ENCODE data around the gene CASZ1.

Gene CASZ1

GRCh38 chr1:10676963-10677362 is 119.5 kb downstream of the CASZ1 start:
- H3K4me3 ChIP-seq (replicated peaks; ENCODE audit: low read depth, low read length), result no peak overlapping the region
- TF ChIP-seq CTCF (IDR thresholded peaks at IDR 0.05; ENCODE audit: low read depth, low read length, missing control alignments), result no peak
- DNase-seq (ENCODE audit: extremely low read depth, low read depth), result no peak

DNA sequence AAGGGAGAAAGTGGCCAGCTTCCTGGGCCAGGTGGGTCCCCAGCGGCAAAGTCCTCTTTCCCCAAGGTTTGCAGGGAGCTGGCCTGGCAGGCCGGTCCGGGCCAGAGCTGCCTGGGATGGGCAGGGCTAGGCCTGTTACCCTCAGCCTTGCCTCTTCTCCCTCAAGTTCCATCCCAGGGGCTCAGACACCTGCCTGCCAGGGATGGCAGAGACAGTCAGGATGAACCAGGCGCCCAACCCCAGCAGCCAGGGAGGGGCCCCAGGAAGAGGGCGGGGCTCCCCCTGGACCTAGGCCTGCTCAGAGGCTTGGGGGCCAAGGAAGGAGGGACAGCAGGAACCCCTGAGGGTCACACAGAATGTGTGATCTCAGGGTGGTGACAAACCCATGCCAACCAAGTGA is 120.6 kb downstream of the CASZ1 start:
- TF ChIP-seq CTCF (IDR thresholded peaks at IDR 0.05; ENCODE audit: low read depth, low read length, missing control alignments), result no peak
- no peak for DNase-seq (ENCODE audit: extremely low read depth, low read depth)
- H3K4me3 ChIP-seq (replicated peaks; ENCODE audit: low read depth, low read length), result no peak overlapping the region

GRCh38 chr1:10674700-10675609 is 121.5 kb downstream of the CASZ1 start:
- TF ChIP-seq CTCF (IDR thresholded peaks at IDR 0.05; ENCODE audit: low read depth, low read length, missing control alignments), result no peak
- no peak overlapping the region for H3K4me3 ChIP-seq (replicated peaks; ENCODE audit: low read depth, low read length)
- no peak for DNase-seq (ENCODE audit: extremely low read depth, low read depth)

- H3K4me3 ChIP-seq (replicated peaks; ENCODE audit: low read depth, low read length), result no peak overlapping the region
- TF ChIP-seq CTCF (IDR thresholded peaks at IDR 0.05; ENCODE audit: low read depth, low read length, missing control alignments), result no peak
These were observed 122.2 kb downstream of the CASZ1 start for GRCh38 chr1:10674222-10674621.

DNA sequence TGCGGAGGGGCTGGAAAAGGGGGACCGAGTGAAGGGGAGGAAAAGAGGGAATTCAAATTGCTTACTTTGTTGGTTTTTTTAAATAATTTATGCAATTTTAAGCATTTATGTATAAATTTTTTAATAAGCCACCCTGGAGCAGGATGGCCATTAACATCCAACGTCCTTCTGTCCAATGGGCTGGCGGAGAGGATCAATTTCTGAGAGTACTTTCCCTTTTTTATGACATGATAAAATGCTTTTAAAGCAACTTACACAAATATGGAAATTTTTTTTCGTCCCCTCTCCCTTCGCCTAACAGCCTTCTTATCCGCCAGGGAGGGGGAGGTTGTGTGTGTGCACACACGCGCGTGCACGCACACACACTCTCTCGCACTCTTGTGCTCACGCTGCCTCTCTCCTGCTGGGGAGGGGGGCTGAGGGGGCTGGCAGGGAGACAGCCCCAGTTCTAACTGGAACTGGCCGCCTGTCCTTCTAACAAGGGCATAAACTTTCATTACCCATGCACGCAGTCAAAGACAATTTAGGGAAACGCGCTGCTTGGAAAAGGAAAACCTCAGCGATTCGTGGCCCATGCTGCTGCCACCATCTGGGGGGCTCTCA is 123.2 kb downstream of the CASZ1 start:
- TF ChIP-seq CTCF (IDR thresholded peaks at IDR 0.05; ENCODE audit: low read depth, low read length, missing control alignments), result no peak
- DNase-seq (ENCODE audit: extremely low read depth, low read depth), result no peak

More at GRCh38 chr1:10674222-10674621, 122.2 kb downstream of the CASZ1 start:
- no peak for DNase-seq (ENCODE audit: extremely low read depth, low read depth)

GRCh38 chr1:10672343-10673050 is 123.9 kb downstream of the CASZ1 start:
- no peak for TF ChIP-seq CTCF (IDR thresholded peaks at IDR 0.05; ENCODE audit: low read depth, low read length, missing control alignments)
- DNase-seq (ENCODE audit: extremely low read depth, low read depth), result no peak
- no peak overlapping the region for H3K4me3 ChIP-seq (replicated peaks; ENCODE audit: low read depth, low read length)

More for the DNA sequence above, 123.2 kb downstream of the CASZ1 start:
- no peak overlapping the region for H3K4me3 ChIP-seq (replicated peaks; ENCODE audit: low read depth, low read length)

All from HFF-Myc (cell line).